MCF 10A (cell line): Measurements from ENCODE around the gene SLC25A36. TPM values are rescaled to one million over a fixed set of nuclear protein-coding genes. Genes with fewer than 3 reads are reported as not detected.

ENCODE experiments used
- BruUV-seq: library from RNA; stranded (reverse); fragments of 400-500 nt; replicated peaks from 2 replicates; lab custom pipeline; 2021; lab: Mats Ljungman, UMichigan
- CTCF ChIA-PET: fragments of 300-600 bp; sonication (Branson Sonifier 250); formaldehyde crosslinking; extraction: SDS; loops from one replicate; lab custom pipeline; 2021; ENCODE audit warnings: antibody characterized with exemption, inconsistent platforms; lab: Yijun Ruan, JAX
- POLR2A ChIA-PET: fragments of 300-600, 350-650 bp; sonication (Branson Sonifier 250); formaldehyde crosslinking; extraction: SDS; loops from one replicate; lab custom pipeline; 2020; ENCODE audit warnings: antibody characterized with exemption, inconsistent platforms; lab: Yijun Ruan, JAX
- DNase-seq: peaks from one replicate; pipeline ENCODE4 v3.0.0-alpha.2; 2018; ENCODE audit not compliant: unreplicated experiment
- H3K27ac Mint-ChIP-seq: one replicate; pipeline ENCODE4 v1.8.0; 2022; ENCODE audit warnings: mild to moderate bottlenecking, low read depth, mixed read lengths; ENCODE audit not compliant: unreplicated experiment
- H3K27me3 Mint-ChIP-seq: one replicate; pipeline ENCODE4 v1.8.0; 2022; ENCODE audit warnings: mixed read lengths; ENCODE audit not compliant: insufficient read depth, unreplicated experiment
- H3K36me3 Mint-ChIP-seq: one replicate; pipeline ENCODE4 v1.8.0; 2022; ENCODE audit warnings: mild to moderate bottlenecking, moderate library complexity, mixed read lengths; ENCODE audit not compliant: insufficient read depth, unreplicated experiment
- H3K4me1 Mint-ChIP-seq: one replicate; pipeline ENCODE4 v1.8.0; 2022; ENCODE audit warnings: mixed read lengths; ENCODE audit not compliant: insufficient read depth, unreplicated experiment
- H3K4me3 Mint-ChIP-seq: one replicate; pipeline ENCODE4 v1.8.0; 2022; ENCODE audit warnings: mild to moderate bottlenecking, moderate library complexity, mixed read lengths; ENCODE audit not compliant: unreplicated experiment
- H3K9me3 Mint-ChIP-seq: one replicate; pipeline ENCODE4 v1.8.0; 2022; ENCODE audit warnings: mixed read lengths; ENCODE audit not compliant: unreplicated experiment
- intact Hi-C: fragments of 100-400 bp; cut with micrococcal nuclease; formaldehyde crosslinking; loops from 2 replicates; pipeline ENCODE4 v1.14.1; 2022
- total RNA-seq: library from RNA; stranded (reverse); gene quantifications from 2 replicates; pipeline ENCODE4 v1.2.3, GENCODE V29; 2022
- TF ChIP-seq, protein P1 (sequence below): fragments of 200-600 bp; IDR thresholded peaks from one replicate; pipeline ENCODE4 v1.8.0; 2022; ENCODE audit warnings: antibody characterized with exemption, mild to moderate bottlenecking; ENCODE audit not compliant: unreplicated experiment

The SLC25A36 gene
- total RNA-seq, 1 experiment from 2014 or later, result 71.2 TPM

DNA sequence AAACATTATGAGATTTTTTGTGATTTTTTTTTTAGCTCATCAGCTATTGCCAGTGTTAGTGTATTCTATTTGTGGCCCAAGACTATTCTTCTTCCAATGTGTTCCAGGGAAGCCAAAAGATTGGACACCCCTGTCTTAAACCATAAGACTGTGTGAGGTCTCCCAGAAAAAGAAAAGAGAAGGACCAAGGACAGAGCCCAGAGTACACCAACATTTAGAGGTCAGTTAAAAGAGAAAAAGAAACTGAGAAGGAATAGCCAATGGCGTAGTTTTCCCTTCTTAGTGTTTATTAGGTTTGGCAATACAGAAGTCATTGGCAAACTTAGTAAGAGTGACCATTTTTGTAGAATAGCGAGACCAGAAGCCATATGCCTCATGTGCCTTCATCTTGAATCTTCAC is 36.1 kb upstream of the SLC25A36 start:
- TF ChIP-seq, protein P1, sequence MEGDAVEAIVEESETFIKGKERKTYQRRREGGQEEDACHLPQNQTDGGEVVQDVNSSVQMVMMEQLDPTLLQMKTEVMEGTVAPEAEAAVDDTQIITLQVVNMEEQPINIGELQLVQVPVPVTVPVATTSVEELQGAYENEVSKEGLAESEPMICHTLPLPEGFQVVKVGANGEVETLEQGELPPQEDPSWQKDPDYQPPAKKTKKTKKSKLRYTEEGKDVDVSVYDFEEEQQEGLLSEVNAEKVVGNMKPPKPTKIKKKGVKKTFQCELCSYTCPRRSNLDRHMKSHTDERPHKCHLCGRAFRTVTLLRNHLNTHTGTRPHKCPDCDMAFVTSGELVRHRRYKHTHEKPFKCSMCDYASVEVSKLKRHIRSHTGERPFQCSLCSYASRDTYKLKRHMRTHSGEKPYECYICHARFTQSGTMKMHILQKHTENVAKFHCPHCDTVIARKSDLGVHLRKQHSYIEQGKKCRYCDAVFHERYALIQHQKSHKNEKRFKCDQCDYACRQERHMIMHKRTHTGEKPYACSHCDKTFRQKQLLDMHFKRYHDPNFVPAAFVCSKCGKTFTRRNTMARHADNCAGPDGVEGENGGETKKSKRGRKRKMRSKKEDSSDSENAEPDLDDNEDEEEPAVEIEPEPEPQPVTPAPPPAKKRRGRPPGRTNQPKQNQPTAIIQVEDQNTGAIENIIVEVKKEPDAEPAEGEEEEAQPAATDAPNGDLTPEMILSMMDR, result no peak
- Mint-ChIP-seq H3K9me3 (no peaks in the 10 kb centered on the region), H3K27me3 (peaks cover 9% of the 10 kb centered on the region), H3K4me1 (no peaks in the 10 kb centered on the region), H3K27ac (no peak overlapping the region), H3K36me3 (no peaks in the 10 kb centered on the region), H3K4me3 (no peak overlapping the region)
- ChIA-PET POLR2A (no interaction called here), CTCF (interaction anchor here (0.6 to 4.1 kb wide), 6 partner anchors 8 to 555 kb away, joined by 3 to 30 read pairs (median 4); no protein-coding TSS in a partner anchor)
- intact Hi-C loops, result no loop called here
- DNase-seq, result no peak
- no TSS peak for BruUV-seq

DNA sequence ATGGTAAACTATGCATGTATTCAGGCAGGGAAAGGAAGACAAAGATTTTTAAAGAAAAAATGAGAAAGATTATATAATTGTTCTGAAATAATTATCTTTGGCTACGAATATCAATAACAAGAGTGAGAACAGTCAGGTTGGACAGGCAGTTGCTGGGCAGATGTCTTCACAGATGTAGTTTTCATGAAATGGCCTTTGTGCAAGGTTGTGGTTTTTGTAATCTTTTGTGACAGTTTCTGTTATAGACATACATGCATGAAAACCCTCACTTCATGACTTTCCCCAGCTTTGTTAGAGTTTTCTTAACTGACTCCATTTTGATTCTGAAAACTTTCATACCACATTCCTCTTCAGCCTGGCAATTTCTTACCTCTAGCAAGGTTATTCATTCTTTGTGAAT is 34.9 kb upstream of the SLC25A36 start:
- POLR2A ChIA-PET, result no interaction called here
- peaks cover 9% of the 10 kb centered on the region for H3K27me3 Mint-ChIP-seq
- no peak for DNase-seq
- H3K36me3 Mint-ChIP-seq, result no peaks in the 10 kb centered on the region
- TF ChIP-seq, protein P1, result no peak
- intact Hi-C loops, result no loop called here
- no peaks in the 10 kb centered on the region for H3K9me3 Mint-ChIP-seq
- no TSS peak for BruUV-seq
- no peaks in the 10 kb centered on the region for H3K4me1 Mint-ChIP-seq
- no peak overlapping the region for H3K4me3 Mint-ChIP-seq
- H3K27ac Mint-ChIP-seq, result no peak overlapping the region
- CTCF ChIA-PET, result interaction anchor here (0.7 to 4.1 kb wide), 3 partner anchors 9 to 893 kb away, joined by 3 to 30 read pairs (median 4); no protein-coding TSS in a partner anchor

DNA sequence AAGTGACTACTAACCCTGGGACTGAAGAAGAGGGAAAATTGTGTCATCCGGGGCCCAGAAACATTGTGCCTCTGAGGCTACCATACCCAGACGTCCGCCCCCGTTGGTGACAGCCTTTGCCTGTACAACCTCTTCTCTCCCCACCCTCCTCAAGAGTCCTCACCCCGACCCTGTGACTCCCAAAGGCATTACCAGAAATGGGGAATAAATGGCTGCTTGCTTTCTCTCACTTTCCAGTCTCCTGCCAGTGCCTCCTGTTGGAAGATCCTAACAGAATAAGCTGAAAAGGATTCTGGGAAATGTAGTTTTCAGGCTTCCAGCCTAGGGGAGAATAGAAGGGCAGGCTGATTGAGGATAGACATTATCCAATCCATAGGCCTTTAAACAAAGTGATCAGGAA is 30.8 kb upstream of the SLC25A36 start:
- BruUV-seq, result no TSS peak
- Mint-ChIP-seq H3K9me3 (no peaks in the 10 kb centered on the region), H3K36me3 (no peaks in the 10 kb centered on the region), H3K27me3 (peaks cover 9% of the 10 kb centered on the region), H3K27ac (no peak overlapping the region), H3K4me3 (no peak overlapping the region), H3K4me1 (no peaks in the 10 kb centered on the region)
- intact Hi-C loops, result no loop called here
- POLR2A ChIA-PET, result no interaction called here
- TF ChIP-seq, protein P1, result no peak
- no peak for DNase-seq
- CTCF ChIA-PET, result interaction anchor here (0.7 to 1.1 kb wide), 3 partner anchors 12 to 375 kb away, joined by 3 to 8 read pairs (median 7); no protein-coding TSS in a partner anchor

DNA sequence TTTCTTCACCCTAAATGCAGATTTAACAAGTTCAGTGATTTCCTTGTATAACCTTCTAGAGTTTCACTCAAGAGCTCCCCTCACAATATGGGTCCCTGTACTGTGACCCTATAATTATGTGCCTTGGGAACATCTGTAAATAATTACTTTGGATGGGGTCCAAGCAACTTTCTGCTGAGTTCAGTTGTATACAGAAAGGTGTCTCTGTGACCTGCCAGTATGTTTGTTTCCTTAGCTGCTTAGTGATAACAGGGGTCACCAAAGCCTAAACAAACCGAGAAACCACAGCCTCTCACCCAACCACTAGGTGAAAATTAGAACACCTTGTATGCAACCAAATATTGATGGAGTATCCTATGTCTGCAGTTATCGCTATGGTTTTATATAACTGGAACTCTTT is 29.8 kb upstream of the SLC25A36 start:
- ChIA-PET CTCF (interaction anchor here (0.6 to 2.3 kb wide), 4 partner anchors 10 to 1582 kb away, joined by 3 to 7 read pairs (median 5); no protein-coding TSS in a partner anchor), POLR2A (no interaction called here)
- no TSS peak for BruUV-seq
- H3K27me3 Mint-ChIP-seq, result peaks cover 12% of the 10 kb centered on the region
- no peak overlapping the region for H3K4me3 Mint-ChIP-seq
- TF ChIP-seq, protein P1, result no peak
- H3K4me1 Mint-ChIP-seq, result no peaks in the 10 kb centered on the region
- intact Hi-C loops, result no loop called here
- no peaks in the 10 kb centered on the region for H3K9me3 Mint-ChIP-seq
- DNase-seq, result no peak
- H3K36me3 Mint-ChIP-seq, result no peaks in the 10 kb centered on the region
- no peak overlapping the region for H3K27ac Mint-ChIP-seq
